ENCODE measurements around the gene CRHBP.

Gene CRHBP

DNA sequence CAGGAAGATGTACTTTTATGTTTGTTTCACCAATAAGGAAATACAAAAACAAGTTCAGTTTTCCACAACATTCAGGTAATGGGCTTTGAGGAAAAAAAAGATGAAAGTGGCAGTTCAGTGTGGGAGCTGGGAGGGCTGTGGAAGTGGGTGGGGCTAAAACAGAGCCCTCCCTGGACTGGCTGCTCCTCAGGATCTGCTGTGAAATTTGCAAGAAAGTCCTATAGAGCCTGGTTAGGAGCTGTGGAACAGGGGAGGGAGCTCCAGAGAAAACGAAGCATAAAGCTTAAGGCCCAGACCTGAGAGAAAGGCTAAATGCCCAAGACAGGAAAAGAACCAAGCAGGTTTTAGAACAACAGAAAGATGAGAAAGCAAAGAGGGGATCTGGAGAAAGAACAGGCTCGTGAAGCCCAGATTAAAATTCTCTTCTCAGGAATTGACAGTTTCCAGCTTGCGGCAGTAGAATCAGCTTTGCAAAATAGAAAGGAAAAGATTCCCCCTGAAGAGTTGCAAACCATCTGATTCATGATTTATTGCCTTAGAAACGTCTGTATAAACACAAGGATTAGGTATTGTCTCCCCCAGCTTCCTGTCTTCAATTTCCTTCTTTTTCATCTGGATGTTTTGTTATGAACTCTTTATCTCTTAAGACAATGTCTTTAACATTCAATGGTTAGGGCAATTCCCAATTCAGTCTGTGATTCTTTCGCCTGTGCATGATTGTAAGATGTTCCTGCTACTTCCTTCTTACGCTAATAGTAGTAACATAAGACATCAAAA is 26.3 kb upstream of the CRHBP start:
- CTCF ChIA-PET, result no interaction called here
- POLR2A ChIA-PET, result no interaction called here
- no peak overlapping the region for H3K4me3 ChIP-seq (ENCODE audit: low read depth, low read length)
- TF ChIP-seq, protein P1, sequence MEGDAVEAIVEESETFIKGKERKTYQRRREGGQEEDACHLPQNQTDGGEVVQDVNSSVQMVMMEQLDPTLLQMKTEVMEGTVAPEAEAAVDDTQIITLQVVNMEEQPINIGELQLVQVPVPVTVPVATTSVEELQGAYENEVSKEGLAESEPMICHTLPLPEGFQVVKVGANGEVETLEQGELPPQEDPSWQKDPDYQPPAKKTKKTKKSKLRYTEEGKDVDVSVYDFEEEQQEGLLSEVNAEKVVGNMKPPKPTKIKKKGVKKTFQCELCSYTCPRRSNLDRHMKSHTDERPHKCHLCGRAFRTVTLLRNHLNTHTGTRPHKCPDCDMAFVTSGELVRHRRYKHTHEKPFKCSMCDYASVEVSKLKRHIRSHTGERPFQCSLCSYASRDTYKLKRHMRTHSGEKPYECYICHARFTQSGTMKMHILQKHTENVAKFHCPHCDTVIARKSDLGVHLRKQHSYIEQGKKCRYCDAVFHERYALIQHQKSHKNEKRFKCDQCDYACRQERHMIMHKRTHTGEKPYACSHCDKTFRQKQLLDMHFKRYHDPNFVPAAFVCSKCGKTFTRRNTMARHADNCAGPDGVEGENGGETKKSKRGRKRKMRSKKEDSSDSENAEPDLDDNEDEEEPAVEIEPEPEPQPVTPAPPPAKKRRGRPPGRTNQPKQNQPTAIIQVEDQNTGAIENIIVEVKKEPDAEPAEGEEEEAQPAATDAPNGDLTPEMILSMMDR (IDR thresholded peaks at IDR 0.05; ENCODE audit: insufficient read depth, low read length, missing control alignments), result no peak
- no peak for DNase-seq (ENCODE audit: low read depth, low spot score)

DNA sequence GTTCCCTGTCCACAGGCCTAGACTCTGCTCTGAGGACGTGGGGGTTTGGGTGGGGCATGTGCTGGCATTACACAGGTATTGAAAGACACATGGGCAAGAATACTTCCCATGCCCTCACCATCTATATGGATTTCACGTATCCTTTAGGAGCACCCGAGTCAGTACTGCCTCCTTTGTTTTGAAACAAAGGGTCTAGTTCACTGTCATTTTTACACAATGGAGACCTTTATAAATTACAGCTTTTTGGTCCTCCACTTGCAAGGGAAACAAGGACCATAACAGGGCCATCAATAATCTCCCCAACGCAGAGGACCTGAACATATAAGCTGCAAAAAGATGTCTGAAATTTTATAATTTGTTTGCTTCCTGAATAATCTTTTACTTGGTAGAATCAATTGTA is 24.9 kb upstream of the CRHBP start:
- H3K4me3 ChIP-seq (ENCODE audit: low read depth, low read length), result no peak overlapping the region
- ChIA-PET POLR2A (no interaction called here), CTCF (interaction anchor here (0.7 kb wide), 1 partner anchor 20 kb away, joined by 3 read pairs; no protein-coding TSS in a partner anchor)
- TF ChIP-seq, protein P1 (IDR thresholded peaks at IDR 0.05; ENCODE audit: insufficient read depth, low read length, missing control alignments), result no peak
- DNase-seq (ENCODE audit: low read depth, low spot score), result no peak

DNA sequence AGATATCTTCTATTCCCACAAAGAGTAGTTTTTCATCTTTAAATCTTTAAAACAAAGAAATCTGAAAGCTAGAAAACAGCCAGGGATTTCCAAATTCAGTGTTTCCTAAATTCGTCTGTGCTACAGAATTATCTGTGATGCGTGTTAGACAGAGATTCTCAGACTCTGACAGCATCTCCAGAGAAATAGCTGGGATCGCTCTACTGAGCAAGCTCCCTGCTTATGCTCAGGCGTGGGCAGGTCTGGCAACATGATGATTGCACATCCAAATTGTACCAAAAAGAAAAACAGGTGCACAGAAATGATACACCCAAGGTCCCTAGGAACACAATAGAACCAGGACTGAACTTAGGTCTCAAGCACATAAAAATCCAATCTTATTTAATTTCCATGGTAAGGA is 22.8 kb upstream of the CRHBP start:
- CTCF ChIA-PET, result interaction anchor here (0.8 to 0.9 kb wide), 2 partner anchors 62 to 87 kb away, joined by 3 read pairs; no protein-coding TSS in a partner anchor
- H3K4me3 ChIP-seq (ENCODE audit: low read depth, low read length), result no peak overlapping the region
- TF ChIP-seq, protein P1 (IDR thresholded peaks at IDR 0.05; ENCODE audit: insufficient read depth, low read length, missing control alignments), result no peak
- no peak for DNase-seq (ENCODE audit: low read depth, low spot score)
- POLR2A ChIA-PET, result no interaction called here

DNA sequence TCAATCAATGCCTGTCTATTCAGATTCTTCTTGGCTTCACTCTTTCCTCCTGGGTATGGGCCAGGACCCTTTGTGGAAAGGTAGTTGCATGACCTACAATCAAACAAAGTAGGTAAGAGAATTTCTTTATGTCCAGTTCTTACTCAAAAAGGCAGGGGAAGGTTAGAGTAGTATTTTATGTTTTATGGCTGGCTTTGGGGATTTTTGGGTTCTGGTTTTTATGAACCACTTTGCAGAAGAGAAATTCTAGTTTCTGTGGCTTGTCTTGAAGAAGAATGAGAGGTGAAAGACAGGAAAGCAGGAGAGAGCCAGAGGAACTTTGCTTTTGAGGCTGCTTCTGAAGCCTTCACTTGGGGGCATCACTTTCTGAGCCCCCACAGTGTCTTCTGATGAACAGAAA is 14.7 kb upstream of the CRHBP start:
- H3K4me3 ChIP-seq (ENCODE audit: low read depth, low read length), result no peak overlapping the region
- ChIA-PET CTCF (no interaction called here), POLR2A (no interaction called here)
- TF ChIP-seq, protein P1 (IDR thresholded peaks at IDR 0.05; ENCODE audit: insufficient read depth, low read length, missing control alignments), result no peak
- no peak for DNase-seq (ENCODE audit: low read depth, low spot score)

DNA sequence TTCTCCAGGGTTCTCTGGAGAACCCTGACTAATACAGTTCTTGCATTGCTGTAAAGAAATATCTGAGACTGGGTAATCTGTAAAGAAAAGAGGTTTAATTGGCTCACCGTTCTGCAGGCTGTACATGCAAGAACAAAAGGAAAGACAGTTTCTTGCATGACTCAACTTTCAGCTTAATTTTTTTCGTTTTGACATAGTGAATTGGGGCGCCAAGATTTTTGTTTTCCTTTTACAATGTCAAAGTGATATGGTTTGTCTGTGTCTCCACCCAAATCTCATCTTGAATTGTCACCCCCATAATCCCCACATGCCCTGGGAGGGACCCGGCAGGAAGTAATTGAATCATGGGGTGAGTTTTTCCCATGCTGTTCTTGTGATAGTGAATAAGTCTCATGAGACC is 11.8 kb upstream of the CRHBP start:
- TF ChIP-seq, protein P1 (IDR thresholded peaks at IDR 0.05; ENCODE audit: insufficient read depth, low read length, missing control alignments), result no peak
- CTCF ChIA-PET, result no interaction called here
- POLR2A ChIA-PET, result no interaction called here
- DNase-seq (ENCODE audit: low read depth, low spot score), result no peak
- no peak overlapping the region for H3K4me3 ChIP-seq (ENCODE audit: low read depth, low read length)

DNA sequence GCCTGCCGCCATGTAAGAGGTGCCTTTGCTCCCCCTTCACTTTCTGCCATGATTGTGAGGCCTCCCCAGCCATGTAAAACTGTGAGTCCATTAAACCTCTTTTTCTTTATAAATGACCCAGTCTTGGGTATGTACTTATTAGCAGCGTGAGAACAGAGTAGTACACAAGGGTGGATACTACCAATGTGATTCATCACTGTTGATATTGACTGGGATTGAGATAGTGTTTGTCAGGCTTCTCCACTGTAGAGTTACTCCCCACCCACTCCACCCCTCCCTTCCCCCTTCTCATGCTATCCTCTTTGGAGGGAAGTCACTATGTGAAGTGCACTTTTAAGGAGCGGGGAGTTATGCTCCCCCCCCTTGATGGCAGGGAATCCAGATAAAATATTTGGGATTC is 11.4 kb upstream of the CRHBP start:
- DNase-seq (ENCODE audit: low read depth, low spot score), result no peak
- H3K4me3 ChIP-seq (ENCODE audit: low read depth, low read length), result no peak overlapping the region
- POLR2A ChIA-PET, result no interaction called here
- CTCF ChIA-PET, result no interaction called here
- TF ChIP-seq, protein P1 (IDR thresholded peaks at IDR 0.05; ENCODE audit: insufficient read depth, low read length, missing control alignments), result no peak
